Measurements from ENCODE around the gene RADIL.

RADIL gene, protein sequence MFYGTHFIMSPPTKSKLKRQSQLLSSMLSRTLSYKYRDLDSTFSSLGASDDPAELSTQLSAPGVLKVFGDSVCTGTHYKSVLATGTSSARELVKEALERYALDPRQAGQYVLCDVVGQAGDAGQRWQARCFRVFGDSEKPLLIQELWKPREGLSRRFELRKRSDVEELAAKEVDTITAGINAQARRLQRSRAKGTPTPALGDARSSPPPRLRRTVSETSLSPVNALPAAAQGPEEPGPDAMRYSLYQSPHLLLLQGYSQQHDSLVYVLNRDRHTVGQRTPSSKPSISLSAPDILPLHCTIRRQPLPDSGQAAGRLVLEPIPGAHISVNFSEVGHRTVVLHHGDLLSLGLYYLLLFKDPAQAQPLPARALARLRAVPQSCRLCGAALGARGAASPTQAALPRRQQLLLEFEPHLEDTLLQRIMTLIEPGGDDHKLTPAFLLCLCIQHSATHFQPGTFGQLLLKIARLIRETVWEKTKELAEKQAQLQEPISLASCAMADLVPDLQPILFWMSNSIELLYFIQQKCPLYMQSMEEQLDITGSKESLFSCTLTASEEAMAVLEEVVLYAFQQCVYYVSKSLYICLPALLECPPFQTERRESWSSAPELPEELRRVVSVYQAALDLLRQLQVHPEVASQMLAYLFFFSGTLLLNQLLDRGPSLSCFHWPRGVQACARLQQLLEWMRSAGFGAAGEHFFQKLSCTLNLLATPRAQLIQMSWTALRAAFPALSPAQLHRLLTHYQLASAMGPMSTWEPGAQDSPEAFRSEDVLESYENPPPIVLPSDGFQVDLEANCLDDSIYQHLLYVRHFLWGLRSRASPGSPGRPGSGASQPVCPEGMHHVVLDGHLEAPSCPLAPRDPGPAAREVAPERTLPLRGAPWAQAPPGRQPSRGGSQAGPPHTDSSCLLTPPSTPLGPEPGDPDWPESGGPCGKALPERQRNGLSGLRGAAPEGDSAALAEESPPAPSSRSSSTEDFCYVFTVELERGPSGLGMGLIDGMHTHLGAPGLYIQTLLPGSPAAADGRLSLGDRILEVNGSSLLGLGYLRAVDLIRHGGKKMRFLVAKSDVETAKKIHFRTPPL

DNA sequence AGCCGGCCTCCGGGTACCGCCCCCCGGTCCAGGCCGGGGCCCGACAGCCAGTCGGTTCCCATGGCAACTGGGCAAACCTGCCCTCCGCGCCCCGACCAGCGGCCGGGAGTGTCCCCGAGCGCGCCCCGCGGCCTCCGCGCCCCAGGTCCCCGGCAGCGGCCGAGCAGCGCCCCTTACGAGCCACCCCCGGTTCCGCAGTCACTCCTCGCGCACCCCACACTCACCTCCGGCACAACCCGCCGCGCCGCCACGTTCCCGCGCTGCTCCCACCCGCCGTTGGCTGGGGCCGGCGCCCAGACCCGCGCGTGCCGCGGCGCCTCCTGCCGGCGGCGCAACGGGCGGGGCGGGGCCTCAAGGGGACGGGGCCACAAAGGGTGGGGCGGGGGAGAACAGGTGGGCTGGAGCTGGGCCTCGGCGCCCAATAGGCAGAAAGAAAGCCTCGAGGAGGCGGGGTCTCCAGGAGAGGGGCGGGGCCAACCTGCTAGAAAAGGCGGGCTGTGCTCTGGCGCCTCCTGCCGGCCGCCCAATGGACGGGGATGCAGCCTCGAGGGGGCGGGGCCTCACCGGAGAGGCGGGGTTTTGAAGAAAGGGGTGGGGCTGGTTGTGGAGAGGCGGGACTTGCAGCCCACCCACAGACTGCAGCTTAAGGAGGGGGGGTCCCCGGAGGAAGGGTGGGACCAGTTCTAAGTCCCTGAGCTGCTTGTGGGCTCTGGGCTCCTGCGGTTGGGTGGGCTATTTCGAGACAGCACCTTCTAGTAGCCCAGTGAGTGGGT is at the start of gene RADIL:
Gene RADIL, minus strand, starts transcription at position 345 of the 773 bp plus-strand sequence. CDS start 5,577 bp downstream, outside the sequence.
- TF ChIP-seq, protein P1, sequence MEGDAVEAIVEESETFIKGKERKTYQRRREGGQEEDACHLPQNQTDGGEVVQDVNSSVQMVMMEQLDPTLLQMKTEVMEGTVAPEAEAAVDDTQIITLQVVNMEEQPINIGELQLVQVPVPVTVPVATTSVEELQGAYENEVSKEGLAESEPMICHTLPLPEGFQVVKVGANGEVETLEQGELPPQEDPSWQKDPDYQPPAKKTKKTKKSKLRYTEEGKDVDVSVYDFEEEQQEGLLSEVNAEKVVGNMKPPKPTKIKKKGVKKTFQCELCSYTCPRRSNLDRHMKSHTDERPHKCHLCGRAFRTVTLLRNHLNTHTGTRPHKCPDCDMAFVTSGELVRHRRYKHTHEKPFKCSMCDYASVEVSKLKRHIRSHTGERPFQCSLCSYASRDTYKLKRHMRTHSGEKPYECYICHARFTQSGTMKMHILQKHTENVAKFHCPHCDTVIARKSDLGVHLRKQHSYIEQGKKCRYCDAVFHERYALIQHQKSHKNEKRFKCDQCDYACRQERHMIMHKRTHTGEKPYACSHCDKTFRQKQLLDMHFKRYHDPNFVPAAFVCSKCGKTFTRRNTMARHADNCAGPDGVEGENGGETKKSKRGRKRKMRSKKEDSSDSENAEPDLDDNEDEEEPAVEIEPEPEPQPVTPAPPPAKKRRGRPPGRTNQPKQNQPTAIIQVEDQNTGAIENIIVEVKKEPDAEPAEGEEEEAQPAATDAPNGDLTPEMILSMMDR (IDR thresholded peaks at IDR 0.05) = peak; percentile 85

DNA sequence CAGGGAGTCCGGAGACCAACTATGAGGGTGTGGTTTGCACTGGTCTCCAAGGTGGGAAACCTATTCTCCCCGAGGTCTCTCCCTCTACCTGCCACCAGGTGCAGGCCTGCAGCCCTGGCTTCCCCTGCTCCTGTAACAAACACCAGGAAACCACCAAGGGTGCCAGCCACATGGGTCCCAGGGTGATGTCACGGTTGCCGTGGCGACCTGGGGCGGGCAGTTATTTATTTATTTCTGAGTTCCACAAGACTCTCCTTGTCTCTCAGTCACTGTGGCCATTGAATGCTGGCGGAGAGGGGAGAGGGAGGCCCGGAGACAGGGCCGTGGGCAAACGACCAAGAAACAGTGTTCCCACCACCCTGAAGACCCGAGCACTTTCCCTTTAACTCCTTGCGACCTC is 48.4 kb upstream of the RADIL start:
- TF ChIP-seq, protein P1 (IDR thresholded peaks at IDR 0.05) = no peak

DNA sequence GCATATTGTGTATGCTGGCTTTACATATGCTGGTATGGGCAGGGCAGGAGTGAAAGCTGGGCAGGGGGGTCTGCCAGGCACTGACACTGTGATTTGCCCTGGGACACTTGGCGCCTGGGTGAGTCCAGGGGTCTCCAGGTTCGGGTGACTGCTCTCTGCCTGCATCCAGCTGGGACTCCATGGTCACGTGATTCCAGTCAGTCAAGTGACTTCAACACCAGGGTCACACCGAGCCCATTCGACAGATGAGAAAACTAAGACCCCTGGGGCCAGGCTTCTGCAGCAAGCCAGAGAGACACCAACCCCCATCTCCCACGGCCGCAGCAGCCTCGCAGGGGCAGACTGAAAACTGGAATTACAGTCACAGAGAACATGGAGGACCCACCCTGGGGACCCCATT is 45.5 kb upstream of the RADIL start:
- TF ChIP-seq, protein P1 (IDR thresholded peaks at IDR 0.05) = no peak

DNA sequence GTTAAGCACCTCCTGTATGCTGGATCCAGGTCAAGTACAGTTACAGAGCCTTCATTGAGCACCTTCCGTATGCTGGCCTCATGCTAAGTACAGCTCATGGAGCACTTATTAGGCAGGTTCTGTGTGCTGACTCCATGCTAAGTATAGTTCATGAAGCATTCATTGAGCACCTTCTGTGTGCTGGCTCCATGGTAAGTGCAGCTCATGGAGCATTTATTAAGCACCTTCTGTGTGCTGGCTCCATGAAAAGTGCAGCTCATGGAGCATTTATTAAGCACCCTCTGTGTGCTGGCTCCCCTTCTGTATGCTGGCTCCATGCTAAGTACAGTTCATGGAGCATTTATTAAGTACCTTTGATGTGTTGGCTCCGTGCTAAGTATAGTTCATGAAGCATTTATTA is 44.9 kb upstream of the RADIL start:
- TF ChIP-seq, protein P1 (IDR thresholded peaks at IDR 0.05) = no peak

DNA sequence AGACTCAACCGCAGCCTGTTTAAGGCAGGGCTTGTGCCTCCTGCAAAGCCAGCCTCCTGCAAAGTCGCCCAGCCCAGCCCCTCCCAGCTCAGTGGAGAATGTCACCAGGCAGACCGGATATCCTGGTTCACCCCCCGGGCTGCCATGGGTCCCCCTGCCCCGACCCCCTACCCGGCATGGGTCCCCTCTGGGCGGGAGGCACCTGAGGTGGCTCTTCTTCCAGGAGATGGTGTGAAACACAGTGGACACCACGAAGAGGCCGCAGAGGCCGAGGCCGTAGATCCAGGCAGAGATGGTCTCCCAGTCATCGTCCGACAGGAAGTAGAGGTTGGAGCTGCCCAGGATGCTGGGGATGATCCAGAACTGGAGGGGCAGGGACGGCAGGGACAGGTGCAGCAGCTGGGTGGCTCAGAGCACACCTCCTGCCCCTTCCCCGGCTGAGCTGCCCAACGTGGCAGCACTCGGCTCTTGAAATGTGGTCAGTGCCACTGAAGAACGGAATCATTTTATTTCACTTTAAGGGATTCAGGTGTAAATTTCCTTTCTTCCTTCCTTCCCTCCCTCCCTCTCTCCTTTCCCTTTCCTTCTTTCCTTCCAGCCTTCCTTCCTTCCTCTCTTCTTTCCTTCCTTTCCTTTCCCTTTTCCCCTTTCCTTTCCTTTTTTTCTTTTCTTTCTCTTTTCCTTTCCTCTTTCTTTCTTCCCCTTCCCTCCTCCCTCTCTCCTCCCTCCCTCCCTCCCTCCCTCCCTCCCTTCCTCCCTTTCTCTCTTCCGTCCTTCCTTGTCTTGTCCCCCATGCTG is 36.7 kb upstream of the RADIL start:
- TF ChIP-seq, protein P1 (IDR thresholded peaks at IDR 0.05) = no peak

DNA sequence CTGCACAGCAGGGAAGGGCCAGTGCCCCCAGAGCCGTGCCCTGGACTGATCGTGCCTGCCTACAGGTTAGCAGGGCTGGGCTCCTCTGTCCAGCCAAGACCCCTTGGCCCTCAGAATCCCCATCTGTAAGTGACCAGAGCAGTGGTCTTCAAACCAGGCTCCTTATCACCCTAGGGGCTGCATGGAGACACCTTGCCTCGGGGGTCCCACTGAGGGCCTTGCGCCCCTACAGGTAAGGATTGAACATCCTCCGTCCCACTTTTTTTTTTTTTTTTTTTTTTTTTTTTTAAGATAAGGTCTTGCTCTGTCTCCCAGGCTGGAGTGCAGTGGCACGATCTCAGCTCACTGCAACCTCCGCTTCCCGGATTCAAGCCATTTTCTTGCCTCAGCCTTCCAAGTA is 32.6 kb upstream of the RADIL start:
- TF ChIP-seq, protein P1 (IDR thresholded peaks at IDR 0.05) = no peak

All from LNCAP (cell line).